Measurements from ENCODE around the gene MRPL55.

GRCh38 chr1:228081578-228082213 is 27.4 kb downstream of the MRPL55 start:
- TF ChIP-seq POLR2AphosphoS5 (IDR thresholded peaks at IDR 0.05; ENCODE audit: low read depth), result no peak
- TF ChIP-seq, protein P1, sequence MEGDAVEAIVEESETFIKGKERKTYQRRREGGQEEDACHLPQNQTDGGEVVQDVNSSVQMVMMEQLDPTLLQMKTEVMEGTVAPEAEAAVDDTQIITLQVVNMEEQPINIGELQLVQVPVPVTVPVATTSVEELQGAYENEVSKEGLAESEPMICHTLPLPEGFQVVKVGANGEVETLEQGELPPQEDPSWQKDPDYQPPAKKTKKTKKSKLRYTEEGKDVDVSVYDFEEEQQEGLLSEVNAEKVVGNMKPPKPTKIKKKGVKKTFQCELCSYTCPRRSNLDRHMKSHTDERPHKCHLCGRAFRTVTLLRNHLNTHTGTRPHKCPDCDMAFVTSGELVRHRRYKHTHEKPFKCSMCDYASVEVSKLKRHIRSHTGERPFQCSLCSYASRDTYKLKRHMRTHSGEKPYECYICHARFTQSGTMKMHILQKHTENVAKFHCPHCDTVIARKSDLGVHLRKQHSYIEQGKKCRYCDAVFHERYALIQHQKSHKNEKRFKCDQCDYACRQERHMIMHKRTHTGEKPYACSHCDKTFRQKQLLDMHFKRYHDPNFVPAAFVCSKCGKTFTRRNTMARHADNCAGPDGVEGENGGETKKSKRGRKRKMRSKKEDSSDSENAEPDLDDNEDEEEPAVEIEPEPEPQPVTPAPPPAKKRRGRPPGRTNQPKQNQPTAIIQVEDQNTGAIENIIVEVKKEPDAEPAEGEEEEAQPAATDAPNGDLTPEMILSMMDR (IDR thresholded peaks at IDR 0.05; ENCODE audit: insufficient read depth, low read length), result no peak
